ENCODE data around the gene CHAMP1.
A peak's percentile ranks its signal among the peaks of the same experiment; 100 is the strongest.

Gene CHAMP1

GRCh38 chr13:114281351-114282040, 32.8 kb upstream of the CHAMP1 start, which contains the start of gene UPF3A:
Gene UPF3A (plus strand): TSS chr13:114281601. CDS start chr13:114281640, 39 bp downstream.
- Histone ChIP-seq H3K79me2 (ENCODE audit: insufficient read depth, low read length) (peaks cover 19% of the 10 kb centered on the region), H3K27me3 (ENCODE audit: insufficient read depth, low read length) (no peaks in the 10 kb centered on the region), H3K9me2 (ENCODE audit: low read depth, low read length) (no peaks in the 10 kb centered on the region), H3F3A (ENCODE audit: insufficient read depth, low read length) (peaks cover 17% of the 10 kb centered on the region; the same call in 1 of the 2 replicates), H3K4me1 (ENCODE audit: insufficient read depth, low read length, severe bottlenecking) (peaks cover 32% of the 10 kb centered on the region), H3K27ac (ENCODE audit: low read depth, low read length, poor library complexity, severe bottlenecking) (peak within 1 kb of the TSS; percentile 95), H3K36me3 (ENCODE audit: insufficient read depth, low read length) (peaks cover 34% of the 10 kb centered on the region), H3K9ac (ENCODE audit: low read length) (peak within 1 kb of the TSS; percentile 79), H3K9me3 (ENCODE audit: low read length) (no peaks in the 10 kb centered on the region), H4K20me1 (ENCODE audit: insufficient read depth, low read length) (no peaks in the 10 kb centered on the region), H3K4me2 (ENCODE audit: low read length) (peak within 1 kb of the TSS; percentile 85), H3K4me3 (ENCODE audit: low read depth, low read length, poor library complexity, severe bottlenecking) (peak within 1 kb of the TSS; percentile 88), H2AFZ (ENCODE audit: low read length) (no peak within 1 kb of the TSS)
- TF ChIP-seq CTCF (IDR thresholded peaks at IDR 0.05; ENCODE audit: low read length) (no peak), EZH2 (IDR thresholded peaks at IDR 0.05; ENCODE audit: borderline replicate concordance, low read length) (no peak)

GRCh38 chr13:114282041-114282670, 32.1 kb upstream of the CHAMP1 start:
- no peak for TF ChIP-seq EZH2 (IDR thresholded peaks at IDR 0.05; ENCODE audit: borderline replicate concordance, low read length)
- TF ChIP-seq CTCF (IDR thresholded peaks at IDR 0.05; ENCODE audit: low read length), result no peak
- H3K9me3 ChIP-seq (ENCODE audit: low read length), result no peaks in the 10 kb centered on the region
- peak overlapping the region; percentile 79 for H3K9ac ChIP-seq (ENCODE audit: low read length)
- H3K36me3 ChIP-seq (ENCODE audit: insufficient read depth, low read length), result peaks cover 38% of the 10 kb centered on the region
- no peaks in the 10 kb centered on the region for H3K27me3 ChIP-seq (ENCODE audit: insufficient read depth, low read length)
- peak overlapping the region; percentile 85 for H3K4me2 ChIP-seq (ENCODE audit: low read length)
- H2AFZ ChIP-seq (ENCODE audit: low read length), result no peak overlapping the region
- H3K4me1 ChIP-seq (ENCODE audit: insufficient read depth, low read length, severe bottlenecking), result peaks cover 32% of the 10 kb centered on the region
- H3K27ac ChIP-seq (ENCODE audit: low read depth, low read length, poor library complexity, severe bottlenecking), result peak overlapping the region; percentile 71
- peak overlapping the region; percentile 88 for H3K4me3 ChIP-seq (ENCODE audit: low read depth, low read length, poor library complexity, severe bottlenecking)
- H4K20me1 ChIP-seq (ENCODE audit: insufficient read depth, low read length), result no peaks in the 10 kb centered on the region
- peaks cover 17% of the 10 kb centered on the region; the same call in 1 of the 2 replicates for H3F3A ChIP-seq (ENCODE audit: insufficient read depth, low read length)
- no peaks in the 10 kb centered on the region for H3K9me2 ChIP-seq (ENCODE audit: low read depth, low read length)
- H3K79me2 ChIP-seq (ENCODE audit: insufficient read depth, low read length), result peaks cover 19% of the 10 kb centered on the region

GRCh38 chr13:114283576-114283975, 30.7 kb upstream of the CHAMP1 start:
- H3K27ac ChIP-seq (ENCODE audit: low read depth, low read length, poor library complexity, severe bottlenecking), result no peak overlapping the region
- peak overlapping the region; percentile 24 for H3K4me2 ChIP-seq (ENCODE audit: low read length)
- H4K20me1 ChIP-seq (ENCODE audit: insufficient read depth, low read length), result no peaks in the 10 kb centered on the region
- H3K27me3 ChIP-seq (ENCODE audit: insufficient read depth, low read length), result no peaks in the 10 kb centered on the region
- peak overlapping the region; percentile 11 for H3K4me3 ChIP-seq (ENCODE audit: low read depth, low read length, poor library complexity, severe bottlenecking)
- peaks cover 19% of the 10 kb centered on the region for H3K79me2 ChIP-seq (ENCODE audit: insufficient read depth, low read length)
- no peaks in the 10 kb centered on the region for H3K9me3 ChIP-seq (ENCODE audit: low read length)
- no peak overlapping the region for H3K9ac ChIP-seq (ENCODE audit: low read length)
- peaks cover 32% of the 10 kb centered on the region for H3K4me1 ChIP-seq (ENCODE audit: insufficient read depth, low read length, severe bottlenecking)
- H2AFZ ChIP-seq (ENCODE audit: low read length), result no peak overlapping the region
- no peaks in the 10 kb centered on the region for H3K9me2 ChIP-seq (ENCODE audit: low read depth, low read length)
- peaks cover 17% of the 10 kb centered on the region; the same call in 1 of the 2 replicates for H3F3A ChIP-seq (ENCODE audit: insufficient read depth, low read length)
- peaks cover 52% of the 10 kb centered on the region for H3K36me3 ChIP-seq (ENCODE audit: insufficient read depth, low read length)
- TF ChIP-seq CTCF (IDR thresholded peaks at IDR 0.05; ENCODE audit: low read length), result no peak
- TF ChIP-seq EZH2 (IDR thresholded peaks at IDR 0.05; ENCODE audit: borderline replicate concordance, low read length), result no peak
